Transverse colon (tissue), 4 donors: Measurements from ENCODE around the gene GMCL1. TPM values are rescaled to one million over a fixed set of nuclear protein-coding genes. Genes with fewer than 3 reads are reported as not detected.

Source experiments
- DNase-seq: peaks from one replicate; pipeline ENCODE4 v3.0.0-alpha.2; 2019
- H3K27ac ChIP-seq, 4 donors: fragments of 200-600 bp; sonication (generic); 2 replicates each; pipeline ENCODE4 v1.5.1; 2016 to 2018; ENCODE audit warnings: inconsistent platforms in 4 of 4
- H3K27me3 ChIP-seq: fragments of 200-600 bp; sonication (generic); 2 replicates; pipeline ENCODE4 v1.5.1; 2017; ENCODE audit warnings: inconsistent platforms
- H3K36me3 ChIP-seq, 4 donors: fragments of 200-600 bp; sonication (generic); 2 replicates each; pipeline ENCODE4 v1.5.1; 2017 to 2019; ENCODE audit warnings: inconsistent platforms in 4 of 4
- H3K4me1 ChIP-seq, 4 donors: fragments of 200-600 bp; sonication (generic); 2 replicates each; pipeline ENCODE4 v1.5.1; 2017 to 2020; ENCODE audit warnings: inconsistent platforms in 4 of 4
- H3K4me3 ChIP-seq, 4 donors: fragments of 200-600 bp; sonication (generic); 1 replicate in 1 of 4; 2 replicates in 3 of 4; pipeline versions ENCODE4 v1.5.1 to v1.6.1; 2017 to 2019; ENCODE audit warnings: inconsistent platforms in 4 of 4
- H3K9me3 ChIP-seq, 2 donors: fragments of 200-600 bp; sonication (generic); 2 replicates each; pipeline ENCODE4 v1.5.1; 2017 to 2019; ENCODE audit warnings: inconsistent platforms in 2 of 2
- CTCF ChIP-seq, 5 experiments: fragments of 200-600 bp in 3 of 5; fragments of 450-650 bp in 2 of 5; sonication (generic) in 3 of 5; IDR thresholded peaks; 1 replicate in 2 of 5; 2 replicates in 3 of 5; pipeline ENCODE4 v1.5.1; 2016 to 2017; ENCODE audit warnings: antibody characterized with exemption in 5 of 5, inconsistent platforms in 3 of 5, mild to moderate bottlenecking in 2 of 5, moderate library complexity in 1 of 5
- EP300 ChIP-seq: sonication (generic); formaldehyde crosslinking; IDR thresholded peaks from one replicate; pipeline ENCODE4 v1.6.1; 2017; ENCODE audit warnings: antibody characterized with exemption, low read depth
- POLR2A ChIP-seq: fragments of 450-650 bp; IDR thresholded peaks from one replicate; pipeline ENCODE4 v1.6.1; 2016; ENCODE audit warnings: antibody characterized with exemption, mild to moderate bottlenecking, moderate library complexity
- POLR2AphosphoS5 ChIP-seq, 3 donors: sonication (generic); formaldehyde crosslinking; IDR thresholded peaks; one replicate each; pipeline ENCODE4 v1.6.1; 2016; ENCODE audit warnings: antibody characterized with exemption in 3 of 3
- WGBS, 2 donors: methylation state at CpG; one replicate each; pipeline ENCODE4 v1.1.5; 2018; ENCODE audit warnings: low coverage in 1 of 2; 5-methylcytosine and 5-hydroxymethylcytosine counted together
- in situ Hi-C, 4 donors: fragments of 200-750 bp; cut with MboI; loops; one replicate each; pipeline versions ENCODE4 v1.15.0 to v1.15.1; 2017; ENCODE audit warnings: low sequenced_read_pairs in 3 of 4, low pct_ligation_motif_present in 1 of 4, low pct_unique_long_range_greater_than_20kb in 1 of 4
- intact Hi-C: fragments of 100-400 bp; cut with DNase I; formaldehyde crosslinking; loops from one replicate; pipeline ENCODE4 v1.15.1; 2023; ENCODE audit warnings: low total_unique reads
- total RNA-seq, 4 donors: library from RNA; depleted of rRNA; stranded (reverse); fragments of >200 nt; gene quantifications; one replicate each; pipeline ENCODE4 v1.1.0, GENCODE V29; 2016

The GMCL1 gene
- total RNA-seq, 4 donors from 2014 or later = 5.0 to 82.3 (median 20.9) TPM

- 82% methylated on average over 1 of the region's 1 CpG; no CpG with 5 or more reads in 1 of the 2 donors for WGBS, 2 donors
- in situ Hi-C loops = loop anchor here (10.0 to 25.0 kb wide), 2 partner anchors 91 to 253 kb away; no protein-coding TSS in a partner anchor
- DNase-seq = no peak
- Histone ChIP-seq H3K27ac (no peak overlapping the region), H3K27me3 (no peaks in the 10 kb centered on the region), H3K36me3 (peaks cover 0 to 34% (median 12%) of the 10 kb centered on the region in 4 donors), H3K9me3 (no peaks in the 10 kb centered on the region), H3K4me1 (peaks cover 0 to 4% (median 0%) of the 10 kb centered on the region in 4 donors), H3K4me3 (no peak overlapping the region)
- TF ChIP-seq POLR2A = no peak
- no peak for TF ChIP-seq POLR2AphosphoS5 (IDR thresholded peaks at IDR 0.05)
- intact Hi-C loops = loop anchor here (2.0 kb wide), 1 partner anchor 91 kb away; no protein-coding TSS in a partner anchor
Observed at GRCh38 chr2:69815717-69816116, 13.7 kb upstream of the GMCL1 start.

GRCh38 chr2:69816923-69817542 lies 12.4 kb upstream of the GMCL1 start:
- in situ Hi-C loops = loop anchor here (10.0 to 25.0 kb wide), 2 partner anchors 92 to 255 kb away; no protein-coding TSS in a partner anchor
- intact Hi-C loops = loop anchor here (2.0 kb wide), 1 partner anchor 92 kb away; no protein-coding TSS in a partner anchor
- TF ChIP-seq CTCF (IDR thresholded peaks at IDR 0.05) (peak; percentile 91 to 98 (median 95)), EP300 (no peak)
- Histone ChIP-seq H3K9me3 (no peaks in the 10 kb centered on the region), H3K27me3 (no peaks in the 10 kb centered on the region), H3K36me3 (peaks cover 0 to 21% (median 9%) of the 10 kb centered on the region in 4 donors), H3K4me1 (peaks cover 0 to 4% (median 0%) of the 10 kb centered on the region in 4 donors), H3K27ac (no peak overlapping the region), H3K4me3 (no peak overlapping the region)
- peak; percentile 82 for DNase-seq
- 0 to 25% methylated on average over 2 to 3 of the region's 3 CpGs for WGBS, 2 donors

GRCh38 chr2:69817729-69818501 lies 11.5 kb upstream of the GMCL1 start:
- Histone ChIP-seq H3K36me3 (peaks cover 0 to 16% (median 7%) of the 10 kb centered on the region in 4 donors), H3K4me3 (no peak overlapping the region), H3K27ac (no peak overlapping the region), H3K9me3 (no peaks in the 10 kb centered on the region), H3K4me1 (peaks cover 0 to 4% (median 0%) of the 10 kb centered on the region in 4 donors), H3K27me3 (no peaks in the 10 kb centered on the region)
- intact Hi-C loops = loop anchor here (2.0 kb wide), 1 partner anchor 93 kb away; no protein-coding TSS in a partner anchor
- TF ChIP-seq EP300 = no peak
- no peak for TF ChIP-seq POLR2A
- TF ChIP-seq POLR2AphosphoS5 (IDR thresholded peaks at IDR 0.05) = no peak
- no peak for TF ChIP-seq CTCF (IDR thresholded peaks at IDR 0.05)
- no peak for DNase-seq
- in situ Hi-C loops = loop anchor here (10.0 to 25.0 kb wide), 2 partner anchors 93 to 256 kb away; no protein-coding TSS in a partner anchor
- WGBS, 2 donors = 86 to 90% methylated on average over 4 of the region's 4 CpGs

GRCh38 chr2:69827796-69828540 lies 1.5 kb upstream of the GMCL1 start:
- peaks cover 14 to 31% (median 23%) of the 10 kb centered on the region in 4 donors for H3K4me1 ChIP-seq
- in situ Hi-C loops (no loop called here), intact Hi-C loops (no loop called here)
- no peak overlapping the region for H3K27ac ChIP-seq
- no peak overlapping the region for H3K4me3 ChIP-seq
- 90 to 100% methylated on average over 2 to 9 of the region's 9 CpGs for WGBS, 2 donors
- no peaks in the 10 kb centered on the region for H3K36me3 ChIP-seq
- no peaks in the 10 kb centered on the region for H3K27me3 ChIP-seq
- DNase-seq = no peak
- H3K9me3 ChIP-seq = no peaks in the 10 kb centered on the region
- TF ChIP-seq CTCF (IDR thresholded peaks at IDR 0.05) (no peak), POLR2AphosphoS5 (IDR thresholded peaks at IDR 0.05) (no peak), EP300 (no peak), POLR2A (no peak)
